Thoracic aorta (tissue), 2 donors: ENCODE data around the gene PRLR. TPM values are rescaled to one million over a fixed set of nuclear protein-coding genes. Genes with fewer than 3 reads are reported as not detected.

Source experiments
- ATAC-seq: fragments of 150-250 bp; one replicate; pipeline ENCODE4 v1.8.0; 2017; ENCODE audit warnings: low read depth; ENCODE audit not compliant: insufficient number of reproducible peaks, low FRiP score
- DNase-seq: peaks from one replicate; pipeline ENCODE4 v3.0.0-alpha.2; 2020; ENCODE audit warnings: low spot score
- H3K27ac ChIP-seq, 2 donors: fragments of 200-600 bp; sonication (generic); 1 replicate in 1 of 2; 2 replicates in 1 of 2; pipeline ENCODE4 v1.5.1; 2016; ENCODE audit warnings: mild to moderate bottlenecking in 2 of 2, moderate library complexity in 2 of 2
- H3K27me3 ChIP-seq: fragments of 200-600 bp; sonication (generic); replicated peaks from 2 replicates; pipeline ENCODE4 v1.6.0; 2016; ENCODE audit warnings: mild to moderate bottlenecking; ENCODE audit not compliant: insufficient read depth
- H3K36me3 ChIP-seq: fragments of 200-600 bp; sonication (generic); one replicate; pipeline ENCODE4 v1.5.1; 2016
- H3K4me1 ChIP-seq, 2 donors: fragments of 200-600 bp; sonication (generic); 1 replicate in 1 of 2; 2 replicates in 1 of 2; pipeline versions ENCODE4 v1.5.1 to v1.6.0; 2016; ENCODE audit warnings: low read depth in 2 of 2, mild to moderate bottlenecking in 1 of 2; ENCODE audit not compliant: control insufficient read depth in 1 of 2
- H3K4me3 ChIP-seq: fragments of 200-600 bp; sonication (generic); 2 replicates; pipeline ENCODE4 v1.5.1; 2016; ENCODE audit warnings: mild to moderate bottlenecking
- H3K9me3 ChIP-seq: fragments of 200-600 bp; sonication (generic); 2 replicates; pipeline ENCODE4 v1.5.1; 2016
- CTCF ChIP-seq: fragments of 200-600 bp; sonication (generic); IDR thresholded peaks from one replicate; pipeline ENCODE4 v1.5.1; 2019; ENCODE audit warnings: antibody characterized with exemption
- total RNA-seq, 2 donors: library from RNA; depleted of rRNA; stranded (reverse); fragments of >200 nt; gene quantifications; one replicate each; pipeline versions ENCODE4 v1.1.0 to v1.2.3, GENCODE V29; 2016

Gene PRLR
- total RNA-seq, 2 donors from 2014 or later: 0.71 to 2.6 TPM

GRCh38 chr5:35203403-35203802, 26.9 kb downstream of the PRLR start:
- peaks cover 0 to 6% of the 10 kb centered on the region in 2 donors for H3K4me1 ChIP-seq
- ATAC-seq (no peak), DNase-seq (no peak)
- H3K36me3 ChIP-seq: no peaks in the 10 kb centered on the region
- no peaks in the 10 kb centered on the region for H3K9me3 ChIP-seq
- H3K27ac ChIP-seq: no peak overlapping the region
- TF ChIP-seq CTCF: no peak
- H3K4me3 ChIP-seq: no peak overlapping the region
- no peaks in the 10 kb centered on the region for H3K27me3 ChIP-seq

GRCh38 chr5:35202319-35203111, 27.8 kb downstream of the PRLR start:
- Histone ChIP-seq H3K4me3 (no peak overlapping the region), H3K36me3 (no peaks in the 10 kb centered on the region), H3K9me3 (no peaks in the 10 kb centered on the region), H3K27me3 (no peaks in the 10 kb centered on the region), H3K27ac (no peak overlapping the region), H3K4me1 (peaks cover 0 to 14% of the 10 kb centered on the region in 2 donors)
- DNase-seq: no peak
- TF ChIP-seq CTCF: no peak
- no peak for ATAC-seq

GRCh38 chr5:35201291-35201690, 29.0 kb downstream of the PRLR start:
- Histone ChIP-seq H3K9me3 (no peaks in the 10 kb centered on the region), H3K36me3 (no peaks in the 10 kb centered on the region), H3K4me1 (peaks cover 0 to 14% of the 10 kb centered on the region in 2 donors), H3K4me3 (no peak overlapping the region), H3K27me3 (no peaks in the 10 kb centered on the region), H3K27ac (no peak overlapping the region)
- TF ChIP-seq CTCF: no peak
- ATAC-seq: no peak
- no peak for DNase-seq

GRCh38 chr5:35199886-35200285, 30.4 kb downstream of the PRLR start:
- Histone ChIP-seq H3K9me3 (no peaks in the 10 kb centered on the region), H3K36me3 (no peaks in the 10 kb centered on the region), H3K27me3 (no peaks in the 10 kb centered on the region), H3K27ac (no peak overlapping the region), H3K4me3 (no peak overlapping the region), H3K4me1 (peaks cover 0 to 14% of the 10 kb centered on the region in 2 donors)
- no peak for DNase-seq
- no peak for TF ChIP-seq CTCF
- no peak for ATAC-seq

GRCh38 chr5:35198686-35199085, 31.6 kb downstream of the PRLR start:
- Histone ChIP-seq H3K4me1 (peaks cover 0 to 14% of the 10 kb centered on the region in 2 donors), H3K27ac (no peak overlapping the region), H3K9me3 (no peaks in the 10 kb centered on the region), H3K4me3 (no peak overlapping the region), H3K27me3 (no peaks in the 10 kb centered on the region), H3K36me3 (no peaks in the 10 kb centered on the region)
- no peak for ATAC-seq
- DNase-seq: no peak
- TF ChIP-seq CTCF: no peak
